Sigmoid colon (tissue), 7 donors: Measurements from ENCODE around the gene MGP. TPM values are rescaled to one million over a fixed set of nuclear protein-coding genes. Genes with fewer than 3 reads are reported as not detected.

Source experiments
- DNase-seq: peaks from one replicate; pipeline ENCODE4 v3.0.0-alpha.2; 2019
- H3K27ac ChIP-seq, 4 donors: fragments of 200-600 bp; sonication (generic); one replicate each; pipeline ENCODE4 v1.5.1; 2016 to 2019; ENCODE audit warnings: mild to moderate bottlenecking in 1 of 4
- H3K27me3 ChIP-seq, 3 donors: fragments of 200-600 bp; sonication (generic); one replicate each; pipeline ENCODE4 v1.5.1; 2019; ENCODE audit warnings: mild to moderate bottlenecking in 1 of 3
- H3K36me3 ChIP-seq, 4 donors: fragments of 200-600 bp; sonication (generic); one replicate each; pipeline ENCODE4 v1.5.1; 2016 to 2019
- H3K4me1 ChIP-seq, 4 donors: fragments of 200-600 bp; sonication (generic); one replicate each; pipeline ENCODE4 v1.5.1; 2017 to 2019
- H3K4me3 ChIP-seq, 4 donors: fragments of 200-600 bp; sonication (generic); one replicate each; pipeline ENCODE4 v1.5.1; 2017 to 2019; ENCODE audit warnings: mild to moderate bottlenecking in 2 of 4, moderate library complexity in 1 of 4
- H3K9me3 ChIP-seq, 4 donors: fragments of 200-600 bp in 3 of 4; sonication (generic) in 3 of 4; one replicate each; pipeline versions ENCODE4 v1.5.1 to v1.6.1; 2013 to 2019
- EP300 ChIP-seq, 4 donors: sonication (generic); formaldehyde crosslinking; IDR thresholded peaks; one replicate each; pipeline ENCODE4 v1.6.1; 2017; ENCODE audit warnings: antibody characterized with exemption in 4 of 4
- POLR2A ChIP-seq, 2 donors: fragments of 450-650 bp; IDR thresholded peaks; one replicate each; pipeline ENCODE4 v1.6.1; 2016; ENCODE audit warnings: antibody characterized with exemption in 2 of 2, mild to moderate bottlenecking in 2 of 2, moderate library complexity in 2 of 2
- POLR2AphosphoS5 ChIP-seq, 4 donors: sonication (generic); formaldehyde crosslinking; IDR thresholded peaks; one replicate each; pipeline ENCODE4 v1.6.1; 2017; ENCODE audit warnings: antibody characterized with exemption in 4 of 4
- WGBS, 2 donors: extraction: QIAGEN DNeasy Blood & Tissue Kit; methylation state at CpG; one replicate each; pipeline ENCODE4 v1.1.7; 2013; 5-methylcytosine and 5-hydroxymethylcytosine counted together
- intact Hi-C: fragments of 100-400 bp; cut with DNase I; formaldehyde crosslinking; loops from one replicate; pipeline ENCODE4 v1.15.1; 2023
- polyA plus RNA-seq, 3 donors: library from polyadenylated mRNA; stranded (reverse); fragments of 200-250 nt; gene quantifications; one replicate each; pipeline ENCODE4 v1.2.3, GENCODE V29; 2013
- total RNA-seq, 4 donors: library from RNA; depleted of rRNA; stranded (reverse); fragments of >200 nt; gene quantifications; one replicate each; pipeline ENCODE4 v1.1.0, GENCODE V29; 2016
- TF ChIP-seq, protein P1 (sequence below), 4 experiments: fragments of 450-650 bp in 3 of 4; fragments of 200-600 bp in 1 of 4; IDR thresholded peaks; one replicate each; pipeline ENCODE4 v1.5.1; 2016 to 2019; ENCODE audit warnings: antibody characterized with exemption in 4 of 4, mild to moderate bottlenecking in 3 of 4, moderate library complexity in 2 of 4
- donor health status: healthy with polysubstance abuse.
- donor health status: Bipolar disorder and iron deficiency.
- donor health status: healthy.

Gene MGP
- total and polyA plus RNA-seq, 7 donors: 21.7 to 2,103 (median 984) TPM

DNA sequence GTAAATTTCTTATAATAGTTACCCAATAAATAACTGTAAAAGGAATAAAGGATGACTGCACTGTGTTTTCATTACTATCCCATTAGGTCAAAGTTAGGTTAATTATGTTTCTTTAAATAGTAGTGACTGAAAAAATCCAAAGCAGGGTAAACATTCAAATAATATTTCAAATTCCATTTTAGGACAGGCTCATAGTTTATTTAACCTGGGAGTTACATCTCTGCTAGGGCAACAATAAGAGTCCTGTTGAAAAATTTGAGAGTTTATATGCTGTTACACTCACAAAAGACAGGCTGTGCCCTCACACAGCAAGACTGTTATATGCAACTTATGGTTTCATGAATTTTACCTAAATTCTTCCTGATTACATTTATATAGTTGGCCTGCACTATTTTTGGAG lies 44.6 kb upstream of the MGP start:
- no peak for DNase-seq
- intact Hi-C loops: no loop called here
- H3K4me1 ChIP-seq: peaks cover 0 to 28% (median 18%) of the 10 kb centered on the region in 4 donors
- H3K9me3 ChIP-seq: no peaks in the 10 kb centered on the region
- no peak overlapping the region for H3K4me3 ChIP-seq
- TF ChIP-seq EP300 (IDR thresholded peaks at IDR 0.05) (no peak), POLR2AphosphoS5 (IDR thresholded peaks at IDR 0.05) (no peak), POLR2A (IDR thresholded peaks at IDR 0.05) (no peak)
- TF ChIP-seq, protein P1, sequence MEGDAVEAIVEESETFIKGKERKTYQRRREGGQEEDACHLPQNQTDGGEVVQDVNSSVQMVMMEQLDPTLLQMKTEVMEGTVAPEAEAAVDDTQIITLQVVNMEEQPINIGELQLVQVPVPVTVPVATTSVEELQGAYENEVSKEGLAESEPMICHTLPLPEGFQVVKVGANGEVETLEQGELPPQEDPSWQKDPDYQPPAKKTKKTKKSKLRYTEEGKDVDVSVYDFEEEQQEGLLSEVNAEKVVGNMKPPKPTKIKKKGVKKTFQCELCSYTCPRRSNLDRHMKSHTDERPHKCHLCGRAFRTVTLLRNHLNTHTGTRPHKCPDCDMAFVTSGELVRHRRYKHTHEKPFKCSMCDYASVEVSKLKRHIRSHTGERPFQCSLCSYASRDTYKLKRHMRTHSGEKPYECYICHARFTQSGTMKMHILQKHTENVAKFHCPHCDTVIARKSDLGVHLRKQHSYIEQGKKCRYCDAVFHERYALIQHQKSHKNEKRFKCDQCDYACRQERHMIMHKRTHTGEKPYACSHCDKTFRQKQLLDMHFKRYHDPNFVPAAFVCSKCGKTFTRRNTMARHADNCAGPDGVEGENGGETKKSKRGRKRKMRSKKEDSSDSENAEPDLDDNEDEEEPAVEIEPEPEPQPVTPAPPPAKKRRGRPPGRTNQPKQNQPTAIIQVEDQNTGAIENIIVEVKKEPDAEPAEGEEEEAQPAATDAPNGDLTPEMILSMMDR (IDR thresholded peaks at IDR 0.05): peak in 1 of 4 experiments; percentile 12
- H3K27ac ChIP-seq: peak overlapping the region in 1 of 4 donors; percentile 56
- H3K27me3 ChIP-seq: no peaks in the 10 kb centered on the region
- no peaks in the 10 kb centered on the region for H3K36me3 ChIP-seq

DNA sequence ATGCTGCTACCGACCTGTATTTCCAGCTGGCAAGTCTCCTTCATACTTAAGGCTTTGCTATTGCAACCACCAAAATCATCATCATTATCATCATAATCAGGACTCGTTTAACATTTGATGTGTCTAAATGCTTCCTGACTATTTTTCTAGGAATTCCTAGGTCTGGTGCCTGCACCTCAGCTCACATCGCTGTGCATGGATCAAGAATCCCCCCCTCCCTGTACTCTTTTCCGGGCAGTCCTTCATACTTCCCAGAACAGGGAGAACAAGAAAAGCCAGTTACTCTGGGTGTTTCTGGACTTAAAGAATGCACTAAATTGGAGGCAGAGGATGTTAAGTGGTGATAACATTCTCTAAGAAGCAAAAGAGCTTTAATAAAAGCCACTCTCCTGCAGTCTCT lies 43.3 kb upstream of the MGP start:
- TF ChIP-seq, protein P1 (IDR thresholded peaks at IDR 0.05): no peak
- TF ChIP-seq EP300 (IDR thresholded peaks at IDR 0.05): no peak
- no peak for TF ChIP-seq POLR2A (IDR thresholded peaks at IDR 0.05)
- Histone ChIP-seq H3K4me1 (peaks cover 0 to 25% (median 18%) of the 10 kb centered on the region in 4 donors), H3K27me3 (no peaks in the 10 kb centered on the region), H3K4me3 (no peak overlapping the region), H3K36me3 (no peaks in the 10 kb centered on the region), H3K9me3 (no peaks in the 10 kb centered on the region), H3K27ac (peak overlapping the region in 2 of 4 donors; percentile 0 to 56)
- intact Hi-C loops: no loop called here
- 15 to 62% methylated on average over 4 of the region's 4 CpGs for WGBS, 2 donors
- no peak for DNase-seq

DNA sequence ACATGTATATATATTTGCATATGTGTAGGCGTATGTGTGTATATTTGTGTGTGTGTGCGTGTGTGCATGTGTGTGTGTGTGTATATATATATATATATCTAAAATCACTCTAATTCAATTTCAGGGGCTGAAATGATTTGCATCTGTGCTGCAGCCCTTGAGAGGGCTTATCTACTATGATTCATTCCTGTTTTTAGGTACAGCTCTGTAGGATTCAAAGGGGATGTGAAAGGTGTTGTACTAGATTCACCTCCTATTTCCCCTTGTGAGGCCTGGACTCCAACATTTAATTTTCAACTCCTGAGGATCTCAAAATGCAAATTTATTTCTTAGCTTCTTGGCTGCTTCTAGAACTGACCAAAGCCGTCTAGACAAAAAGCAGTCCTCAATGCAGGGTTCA lies 41.6 kb upstream of the MGP start:
- no peak overlapping the region for H3K27ac ChIP-seq
- no peak for DNase-seq
- H3K9me3 ChIP-seq: no peaks in the 10 kb centered on the region
- no peak overlapping the region for H3K4me3 ChIP-seq
- intact Hi-C loops: no loop called here
- TF ChIP-seq EP300 (IDR thresholded peaks at IDR 0.05) (no peak), POLR2A (IDR thresholded peaks at IDR 0.05) (no peak), POLR2AphosphoS5 (IDR thresholded peaks at IDR 0.05) (no peak)
- TF ChIP-seq, protein P1 (IDR thresholded peaks at IDR 0.05): no peak
- no peaks in the 10 kb centered on the region for H3K36me3 ChIP-seq
- H3K27me3 ChIP-seq: no peaks in the 10 kb centered on the region
- H3K4me1 ChIP-seq: peaks cover 0 to 25% (median 18%) of the 10 kb centered on the region in 4 donors
- WGBS, 2 donors: 88 to 93% methylated on average over 3 of the region's 3 CpGs

DNA sequence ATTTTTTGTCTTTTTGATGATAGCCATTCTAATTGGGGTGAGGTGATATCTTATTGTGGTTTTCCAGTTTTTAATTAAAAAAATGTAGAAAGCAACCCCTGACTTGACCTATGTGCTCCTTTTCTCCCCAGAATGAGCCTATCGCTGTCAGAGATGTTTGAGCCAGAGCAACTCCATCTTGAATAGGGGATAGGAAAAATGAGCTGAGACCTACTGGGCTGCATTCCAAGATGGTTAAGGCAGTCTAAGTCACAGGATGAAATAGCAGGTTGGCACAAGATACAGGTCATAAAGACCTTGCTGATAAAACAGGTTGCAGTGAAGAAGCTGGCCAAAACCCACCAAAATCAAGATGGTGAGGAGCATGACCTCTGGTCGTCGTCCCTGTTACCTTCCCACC lies 38.9 kb upstream of the MGP start:
- TF ChIP-seq EP300 (IDR thresholded peaks at IDR 0.05) (no peak), POLR2AphosphoS5 (IDR thresholded peaks at IDR 0.05) (no peak), POLR2A (IDR thresholded peaks at IDR 0.05) (no peak)
- TF ChIP-seq, protein P1 (IDR thresholded peaks at IDR 0.05): no peak
- no peaks in the 10 kb centered on the region for H3K27me3 ChIP-seq
- WGBS, 2 donors: 94 to 95% methylated on average over 3 of the region's 3 CpGs
- H3K36me3 ChIP-seq: no peaks in the 10 kb centered on the region
- DNase-seq: no peak
- no peak overlapping the region for H3K4me3 ChIP-seq
- no peaks in the 10 kb centered on the region for H3K9me3 ChIP-seq
- intact Hi-C loops: no loop called here
- no peak overlapping the region for H3K27ac ChIP-seq
- H3K4me1 ChIP-seq: peaks cover 0 to 10% (median 9%) of the 10 kb centered on the region in 4 donors

DNA sequence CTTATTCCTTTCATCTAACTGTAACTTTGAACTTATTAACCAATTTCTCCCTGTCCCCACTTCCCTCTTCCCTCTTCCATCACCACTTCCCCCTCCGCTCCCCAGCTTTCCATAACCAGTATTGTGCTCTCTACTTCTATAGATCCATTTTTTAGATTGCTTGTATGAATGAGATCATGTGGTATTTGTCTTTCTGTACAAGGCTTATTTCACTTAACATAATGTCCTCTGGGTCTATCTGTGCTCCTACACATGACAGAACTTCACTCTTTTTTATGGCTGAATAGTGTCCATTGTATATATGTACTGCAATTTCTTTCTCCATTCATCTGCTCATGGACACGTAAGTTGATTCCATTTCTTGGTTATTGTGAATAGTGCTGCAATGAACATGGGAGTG lies 38.3 kb upstream of the MGP start:
- no peaks in the 10 kb centered on the region for H3K36me3 ChIP-seq
- no peak overlapping the region for H3K4me3 ChIP-seq
- no peak for DNase-seq
- 92% methylated on average over 2 of the region's 2 CpGs for WGBS, 2 donors
- H3K27ac ChIP-seq: no peak overlapping the region
- no peak for TF ChIP-seq POLR2A (IDR thresholded peaks at IDR 0.05)
- no peak for TF ChIP-seq EP300 (IDR thresholded peaks at IDR 0.05)
- TF ChIP-seq POLR2AphosphoS5 (IDR thresholded peaks at IDR 0.05): no peak
- TF ChIP-seq, protein P1 (IDR thresholded peaks at IDR 0.05): no peak
- H3K9me3 ChIP-seq: no peaks in the 10 kb centered on the region
- no peaks in the 10 kb centered on the region for H3K27me3 ChIP-seq
- H3K4me1 ChIP-seq: peaks cover 0 to 4% (median 3%) of the 10 kb centered on the region in 4 donors
- intact Hi-C loops: no loop called here
